Measurements from ENCODE around the gene NMRK1. TPM values are rescaled to one million over a fixed set of nuclear protein-coding genes. Genes with fewer than 3 reads are reported as not detected.

NMRK1 gene
- polyA plus RNA-seq, 3 donors: 4.3 to 9.8 (median 9.3) TPM

- H3K4me1 Mint-ChIP-seq: peaks cover 18% of the 10 kb centered on the region
- H3K27me3 ChIP-seq (ENCODE audit: control insufficient read depth in 2 of 2, insufficient read depth in 2 of 2, low read length in 2 of 2): no peaks in the 10 kb centered on the region
- WGBS (ENCODE audit: insufficient coverage): 83% methylated on average over 1 of the region's 3 CpGs
- peaks cover 73 to 84% of the 10 kb centered on the region in 2 donors for H3K36me3 Mint-ChIP-seq
- H3K4me3 Mint-ChIP-seq: no peak overlapping the region
- H4K20me1 ChIP-seq (ENCODE audit: insufficient read depth, low read length): peaks cover 92% of the 10 kb centered on the region
- no peak for DNase-seq
- intact Hi-C loops (cut with micrococcal nuclease): no loop called here
- no peaks in the 10 kb centered on the region for H3K9me3 ChIP-seq (replicated peaks in 1 of 2; ENCODE audit: control insufficient read depth in 1 of 2, insufficient read depth in 1 of 2, low read length in 2 of 2)
- H3K4me2 ChIP-seq (replicated peaks; ENCODE audit: extremely low read depth, low read length, poor library complexity, severe bottlenecking): no peak overlapping the region
- peaks cover 10 to 14% of the 10 kb centered on the region in 2 donors for H3K4me1 ChIP-seq (ENCODE audit: control insufficient read depth in 1 of 2, insufficient read depth in 2 of 2, low read length in 2 of 2)
- H3K9me3 Mint-ChIP-seq: no peaks in the 10 kb centered on the region
- TF ChIP-seq, protein P1, sequence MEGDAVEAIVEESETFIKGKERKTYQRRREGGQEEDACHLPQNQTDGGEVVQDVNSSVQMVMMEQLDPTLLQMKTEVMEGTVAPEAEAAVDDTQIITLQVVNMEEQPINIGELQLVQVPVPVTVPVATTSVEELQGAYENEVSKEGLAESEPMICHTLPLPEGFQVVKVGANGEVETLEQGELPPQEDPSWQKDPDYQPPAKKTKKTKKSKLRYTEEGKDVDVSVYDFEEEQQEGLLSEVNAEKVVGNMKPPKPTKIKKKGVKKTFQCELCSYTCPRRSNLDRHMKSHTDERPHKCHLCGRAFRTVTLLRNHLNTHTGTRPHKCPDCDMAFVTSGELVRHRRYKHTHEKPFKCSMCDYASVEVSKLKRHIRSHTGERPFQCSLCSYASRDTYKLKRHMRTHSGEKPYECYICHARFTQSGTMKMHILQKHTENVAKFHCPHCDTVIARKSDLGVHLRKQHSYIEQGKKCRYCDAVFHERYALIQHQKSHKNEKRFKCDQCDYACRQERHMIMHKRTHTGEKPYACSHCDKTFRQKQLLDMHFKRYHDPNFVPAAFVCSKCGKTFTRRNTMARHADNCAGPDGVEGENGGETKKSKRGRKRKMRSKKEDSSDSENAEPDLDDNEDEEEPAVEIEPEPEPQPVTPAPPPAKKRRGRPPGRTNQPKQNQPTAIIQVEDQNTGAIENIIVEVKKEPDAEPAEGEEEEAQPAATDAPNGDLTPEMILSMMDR (IDR thresholded peaks at IDR 0.05): no peak
- H3K4me3 ChIP-seq (replicated peaks in 1 of 3; ENCODE audit: low read depth in 2 of 3, low read length in 3 of 3): no peak overlapping the region
- no peaks in the 10 kb centered on the region for H3K27me3 Mint-ChIP-seq (ENCODE audit: low read depth in 3 of 3)
- no peak overlapping the region for H3K9ac ChIP-seq (ENCODE audit: insufficient read depth, low read length, poor library complexity, severe bottlenecking)
- peaks cover 75 to 91% of the 10 kb centered on the region in 2 donors for H3K36me3 ChIP-seq (replicated peaks in 1 of 2; ENCODE audit: control insufficient read depth in 1 of 2, insufficient read depth in 2 of 2, low read length in 2 of 2)
- peak overlapping the region in 1 of 2 donors; percentile 77 for H3K27ac ChIP-seq (ENCODE audit: low read depth in 1 of 2, low read length in 2 of 2)
- peaks cover 46% of the 10 kb centered on the region for H3K79me2 ChIP-seq (ENCODE audit: insufficient read depth, low read length)
- no peak overlapping the region for H2AFZ ChIP-seq (ENCODE audit: insufficient read depth, low read depth, low read length, poor library complexity, severe bottlenecking)
- H3K27ac Mint-ChIP-seq: peak overlapping the region; percentile 56 to 84 (median 64)
Measured at GRCh38 chr9:75131700-75132099, 43.7 kb upstream of the NMRK1 start.

DNA sequence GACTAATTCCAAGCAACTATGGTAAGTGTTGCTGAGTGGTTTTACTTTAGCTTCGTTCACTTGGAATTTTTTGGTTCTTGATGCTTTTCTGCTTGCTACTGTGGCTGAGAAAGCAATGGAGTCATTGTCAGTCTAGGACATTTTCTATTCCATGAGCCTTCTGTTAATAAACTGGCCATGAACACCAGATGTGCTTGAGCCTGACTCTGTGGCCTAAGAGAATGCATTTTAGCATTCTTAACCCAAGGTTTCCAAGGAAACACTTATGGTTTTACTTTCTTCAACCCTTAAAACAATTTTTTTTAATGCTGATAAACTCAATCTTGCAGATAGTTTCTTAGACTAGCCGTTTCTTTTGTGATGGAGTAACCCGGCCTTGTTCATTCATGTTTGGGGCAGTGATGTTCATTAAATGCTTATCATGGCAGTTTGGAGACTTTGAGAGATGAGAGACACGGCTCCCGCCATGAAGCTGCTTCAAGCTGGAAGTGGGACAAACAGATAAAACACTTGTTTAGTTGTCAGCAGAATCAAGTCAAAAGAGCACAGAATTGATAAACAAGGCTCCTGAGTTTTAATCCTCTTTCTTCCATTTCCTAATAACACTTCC lies 42.8 kb upstream of the NMRK1 start:
- H3K9me3 Mint-ChIP-seq: no peaks in the 10 kb centered on the region
- Histone ChIP-seq H4K20me1 (ENCODE audit: insufficient read depth, low read length) (peaks cover 92% of the 10 kb centered on the region), H3K27me3 (ENCODE audit: control insufficient read depth in 2 of 2, insufficient read depth in 2 of 2, low read length in 2 of 2) (no peaks in the 10 kb centered on the region), H3K36me3 (replicated peaks in 1 of 2; ENCODE audit: control insufficient read depth in 1 of 2, insufficient read depth in 2 of 2, low read length in 2 of 2) (peaks cover 66 to 81% of the 10 kb centered on the region in 2 donors), H3K27ac (ENCODE audit: low read depth in 1 of 2, low read length in 2 of 2) (peak overlapping the region in 1 of 2 donors; percentile 77), H3K4me1 (ENCODE audit: control insufficient read depth in 1 of 2, insufficient read depth in 2 of 2, low read length in 2 of 2) (peaks cover 10 to 12% of the 10 kb centered on the region in 2 donors), H3K79me2 (ENCODE audit: insufficient read depth, low read length) (peaks cover 50% of the 10 kb centered on the region), H2AFZ (ENCODE audit: insufficient read depth, low read depth, low read length, poor library complexity, severe bottlenecking) (no peak overlapping the region), H3K4me3 (replicated peaks in 1 of 3; ENCODE audit: low read depth in 2 of 3, low read length in 3 of 3) (no peak overlapping the region), H3K9ac (ENCODE audit: insufficient read depth, low read length, poor library complexity, severe bottlenecking) (no peak overlapping the region), H3K9me3 (replicated peaks in 1 of 2; ENCODE audit: control insufficient read depth in 1 of 2, insufficient read depth in 1 of 2, low read length in 2 of 2) (no peaks in the 10 kb centered on the region), H3K4me2 (replicated peaks; ENCODE audit: extremely low read depth, low read length, poor library complexity, severe bottlenecking) (no peak overlapping the region)
- H3K27ac Mint-ChIP-seq: peak overlapping the region; percentile 27 to 77 (median 57)
- TF ChIP-seq, protein P1 (IDR thresholded peaks at IDR 0.05): no peak
- peaks cover 14% of the 10 kb centered on the region for H3K4me1 Mint-ChIP-seq
- H3K4me3 Mint-ChIP-seq: no peak overlapping the region
- 88% methylated on average over 4 of the region's 5 CpGs for WGBS (ENCODE audit: insufficient coverage)
- no peaks in the 10 kb centered on the region for H3K27me3 Mint-ChIP-seq (ENCODE audit: low read depth in 3 of 3)
- H3K36me3 Mint-ChIP-seq: peaks cover 64 to 74% of the 10 kb centered on the region in 2 donors
- intact Hi-C loops (cut with micrococcal nuclease): no loop called here
- DNase-seq: no peak
